Measurements from ENCODE around the gene SEMG1. TPM values are rescaled to one million over a fixed set of nuclear protein-coding genes. Genes with fewer than 3 reads are reported as not detected.
A peak's percentile ranks its signal among the peaks of the same experiment; 100 is the strongest.

Gene SEMG1
- total RNA-seq, 2 experiments from 2014 or later, result not detected

DNA sequence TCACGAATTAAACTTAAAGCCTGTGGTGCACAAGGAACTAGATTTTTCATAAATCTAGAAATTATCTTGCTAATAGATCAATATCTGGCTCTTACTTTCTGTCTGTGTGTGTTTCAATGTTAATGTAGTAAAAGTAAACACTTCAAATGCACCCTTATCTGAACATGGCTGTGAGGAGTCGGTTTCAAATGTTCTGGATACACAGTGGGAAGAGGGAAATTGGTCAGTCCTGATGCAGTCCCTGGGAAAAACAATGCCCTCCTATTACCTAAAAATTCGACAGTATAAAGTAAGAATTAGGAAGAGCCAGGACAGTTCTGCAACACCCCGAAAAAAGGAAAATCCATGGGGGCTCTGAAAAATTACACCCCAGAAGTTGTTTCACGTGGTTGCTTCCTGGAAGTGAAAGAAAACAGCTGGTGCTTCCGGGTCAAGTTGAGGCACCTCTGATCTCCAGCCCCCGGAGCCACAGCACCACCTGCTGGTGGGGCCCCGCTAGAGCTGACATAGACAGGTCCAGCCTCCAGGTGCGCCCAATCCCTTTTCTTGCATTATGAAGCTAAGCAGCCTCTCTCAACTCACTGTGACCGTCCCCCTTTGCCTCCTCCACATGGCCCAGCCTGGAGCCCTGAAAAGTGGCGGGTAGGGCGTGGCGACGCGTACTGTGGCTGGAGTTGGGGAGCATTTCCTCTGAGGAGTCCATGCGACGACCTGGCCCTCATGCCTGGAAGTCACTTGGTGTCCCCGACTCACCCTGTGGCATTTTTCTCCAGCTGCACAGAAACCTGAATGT, 22.6 kb downstream of the SEMG1 start:
- H3K27me3 Mint-ChIP-seq, result peaks cover 18% of the 10 kb centered on the region
- intact Hi-C loops (cut with micrococcal nuclease), result loop anchor here (2.0 kb wide), 1 partner anchor 133 kb away; no protein-coding TSS in a partner anchor
- ChIA-PET POLR2A (interaction anchor here (0.9 kb wide), 1 partner anchor 91 kb away, joined by 3 read pairs; no protein-coding TSS in a partner anchor), CTCF (interaction anchor here (0.6 to 1.4 kb wide), 13 partner anchors 9 to 219 kb away, joined by 3 to 9 read pairs (median 3); no protein-coding TSS in a partner anchor)
- no peak overlapping the region for H3K4me3 Mint-ChIP-seq
- no peak overlapping the region for H3K27ac Mint-ChIP-seq
- peak; percentile 75 for DNase-seq
- no peaks in the 10 kb centered on the region for H3K36me3 Mint-ChIP-seq
- no peaks in the 10 kb centered on the region for H3K4me1 Mint-ChIP-seq (ENCODE audit: low read depth)
- H3K9me3 Mint-ChIP-seq, result peaks cover 5% of the 10 kb centered on the region

- Mint-ChIP-seq H3K27me3 (peaks cover 16% of the 10 kb centered on the region), H3K4me3 (no peak overlapping the region), H3K27ac (no peak overlapping the region), H3K4me1 (ENCODE audit: low read depth) (no peaks in the 10 kb centered on the region), H3K36me3 (no peaks in the 10 kb centered on the region), H3K9me3 (peaks cover 8% of the 10 kb centered on the region)
- no peak for DNase-seq
- ChIA-PET CTCF (no interaction called here), POLR2A (no interaction called here)
- intact Hi-C loops (cut with micrococcal nuclease), result no loop called here
These were observed 23.8 kb downstream of the SEMG1 start for GRCh38 chr20:45230631-45231030.

DNA sequence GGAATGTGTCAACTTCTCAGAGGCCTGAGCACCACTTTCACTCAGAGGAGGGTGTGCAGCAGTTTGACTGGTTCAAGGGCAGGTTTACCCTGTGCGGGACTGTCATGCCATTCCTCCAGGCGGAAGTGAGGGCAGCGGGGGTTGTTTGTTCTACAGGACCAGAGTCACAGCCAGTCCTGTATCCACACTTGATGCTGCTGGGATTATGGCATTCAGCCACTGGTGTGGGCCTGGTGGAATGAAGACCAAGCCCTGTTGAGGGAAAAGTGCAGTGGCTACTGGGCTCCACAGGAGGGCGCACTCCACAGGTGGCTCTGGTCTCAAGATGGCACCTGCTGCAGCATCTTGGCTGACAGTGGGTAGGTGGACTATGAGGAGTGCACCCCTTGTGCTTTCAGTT, 29.2 kb downstream of the SEMG1 start:
- intact Hi-C loops (cut with micrococcal nuclease), result no loop called here
- ChIA-PET POLR2A (no interaction called here), CTCF (interaction anchor here (1.2 kb wide), 1 partner anchor 58 kb away, joined by 5 read pairs; no protein-coding TSS in a partner anchor)
- Mint-ChIP-seq H3K4me3 (no peak overlapping the region), H3K4me1 (ENCODE audit: low read depth) (no peaks in the 10 kb centered on the region), H3K27ac (no peak overlapping the region), H3K27me3 (peaks cover 20% of the 10 kb centered on the region), H3K36me3 (no peaks in the 10 kb centered on the region), H3K9me3 (peaks cover 8% of the 10 kb centered on the region)
- peak; percentile 13 for DNase-seq

- Mint-ChIP-seq H3K4me1 (ENCODE audit: low read depth) (no peaks in the 10 kb centered on the region), H3K9me3 (peaks cover 8% of the 10 kb centered on the region), H3K4me3 (no peak overlapping the region), H3K27ac (no peak overlapping the region), H3K36me3 (no peaks in the 10 kb centered on the region), H3K27me3 (peaks cover 19% of the 10 kb centered on the region)
- no peak for DNase-seq
- ChIA-PET CTCF (no interaction called here), POLR2A (no interaction called here)
- intact Hi-C loops (cut with micrococcal nuclease), result no loop called here
These were observed 31.3 kb downstream of the SEMG1 start for GRCh38 chr20:45238139-45238538.

- H3K4me3 Mint-ChIP-seq, result no peak overlapping the region
- DNase-seq, result no peak
- CTCF ChIA-PET, result no interaction called here
- no peak overlapping the region for H3K27ac Mint-ChIP-seq
- no peaks in the 10 kb centered on the region for H3K4me1 Mint-ChIP-seq (ENCODE audit: low read depth)
- H3K36me3 Mint-ChIP-seq, result no peaks in the 10 kb centered on the region
- intact Hi-C loops (cut with micrococcal nuclease), result no loop called here
- no peaks in the 10 kb centered on the region for H3K9me3 Mint-ChIP-seq
- H3K27me3 Mint-ChIP-seq, result peaks cover 32% of the 10 kb centered on the region
- POLR2A ChIA-PET, result no interaction called here
These were observed 39.3 kb downstream of the SEMG1 start for GRCh38 chr20:45246109-45246508.

- ChIA-PET POLR2A (no interaction called here), CTCF (no interaction called here)
- Mint-ChIP-seq H3K27me3 (peaks cover 37% of the 10 kb centered on the region), H3K9me3 (no peaks in the 10 kb centered on the region), H3K4me3 (no peak overlapping the region), H3K4me1 (ENCODE audit: low read depth) (no peaks in the 10 kb centered on the region), H3K27ac (no peak overlapping the region), H3K36me3 (no peaks in the 10 kb centered on the region)
- intact Hi-C loops (cut with micrococcal nuclease), result no loop called here
- DNase-seq, result no peak
These were observed 41.0 kb downstream of the SEMG1 start for GRCh38 chr20:45247865-45248264.

- H3K27me3 Mint-ChIP-seq, result peaks cover 40% of the 10 kb centered on the region
- no peak overlapping the region for H3K4me3 Mint-ChIP-seq
These were observed 41.8 kb downstream of the SEMG1 start for GRCh38 chr20:45248609-45249008.

DNA sequence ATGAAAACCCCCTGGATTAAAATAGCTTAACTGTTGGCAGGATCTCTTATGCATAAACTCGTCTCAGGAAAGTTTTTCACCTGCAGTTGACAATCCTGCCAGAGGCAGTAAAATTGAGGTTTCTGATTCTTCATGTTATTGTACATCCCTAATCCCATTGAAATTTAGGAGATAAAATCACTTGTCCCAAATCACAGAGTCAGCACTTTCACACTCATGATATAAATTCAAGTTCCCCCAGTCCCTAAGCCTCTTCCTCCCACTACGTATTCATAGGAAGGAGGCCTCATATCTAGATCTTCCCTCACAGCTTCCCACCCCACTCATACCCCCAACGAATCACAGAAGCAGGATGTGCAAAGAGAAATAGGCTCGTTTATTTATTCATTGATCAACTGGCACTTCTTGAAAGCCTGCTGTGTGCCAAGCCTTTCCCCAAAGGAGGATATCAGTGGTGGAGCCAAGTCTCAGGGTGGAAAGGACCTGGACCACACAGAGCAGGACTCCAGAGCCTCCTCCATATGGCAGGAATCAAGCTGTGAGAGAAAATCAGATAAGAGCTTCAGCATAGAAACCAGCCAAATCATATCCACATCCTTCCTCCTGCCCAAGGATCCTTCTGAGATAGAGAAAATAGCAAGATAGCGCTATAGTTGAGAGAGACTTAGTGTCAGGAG, 45.2 kb downstream of the SEMG1 start:
- Mint-ChIP-seq H3K4me1 (ENCODE audit: low read depth) (no peaks in the 10 kb centered on the region), H3K27me3 (peaks cover 35% of the 10 kb centered on the region), H3K9me3 (no peaks in the 10 kb centered on the region), H3K4me3 (no peak overlapping the region), H3K27ac (no peak overlapping the region), H3K36me3 (no peaks in the 10 kb centered on the region)
- no peak for DNase-seq
- intact Hi-C loops (cut with micrococcal nuclease), result no loop called here
- ChIA-PET CTCF (no interaction called here), POLR2A (no interaction called here)

More at GRCh38 chr20:45248609-45249008, 41.8 kb downstream of the SEMG1 start:
- Mint-ChIP-seq H3K36me3 (no peaks in the 10 kb centered on the region), H3K9me3 (no peaks in the 10 kb centered on the region), H3K27ac (no peak overlapping the region), H3K4me1 (ENCODE audit: low read depth) (no peaks in the 10 kb centered on the region)
- POLR2A ChIA-PET, result no interaction called here
- CTCF ChIA-PET, result no interaction called here
- intact Hi-C loops (cut with micrococcal nuclease), result no loop called here
- no peak for DNase-seq

- Mint-ChIP-seq H3K27me3 (peaks cover 26% of the 10 kb centered on the region), H3K27ac (no peak overlapping the region), H3K4me3 (no peak overlapping the region), H3K36me3 (no peaks in the 10 kb centered on the region), H3K4me1 (ENCODE audit: low read depth) (no peaks in the 10 kb centered on the region), H3K9me3 (no peaks in the 10 kb centered on the region)
- intact Hi-C loops (cut with micrococcal nuclease), result no loop called here
- ChIA-PET POLR2A (no interaction called here), CTCF (interaction anchor here (2.8 kb wide), 1 partner anchor 40 kb away, joined by 13 read pairs; no protein-coding TSS in a partner anchor)
- DNase-seq, result no peak
These were observed 46.4 kb downstream of the SEMG1 start for GRCh38 chr20:45253261-45253660.

DNA sequence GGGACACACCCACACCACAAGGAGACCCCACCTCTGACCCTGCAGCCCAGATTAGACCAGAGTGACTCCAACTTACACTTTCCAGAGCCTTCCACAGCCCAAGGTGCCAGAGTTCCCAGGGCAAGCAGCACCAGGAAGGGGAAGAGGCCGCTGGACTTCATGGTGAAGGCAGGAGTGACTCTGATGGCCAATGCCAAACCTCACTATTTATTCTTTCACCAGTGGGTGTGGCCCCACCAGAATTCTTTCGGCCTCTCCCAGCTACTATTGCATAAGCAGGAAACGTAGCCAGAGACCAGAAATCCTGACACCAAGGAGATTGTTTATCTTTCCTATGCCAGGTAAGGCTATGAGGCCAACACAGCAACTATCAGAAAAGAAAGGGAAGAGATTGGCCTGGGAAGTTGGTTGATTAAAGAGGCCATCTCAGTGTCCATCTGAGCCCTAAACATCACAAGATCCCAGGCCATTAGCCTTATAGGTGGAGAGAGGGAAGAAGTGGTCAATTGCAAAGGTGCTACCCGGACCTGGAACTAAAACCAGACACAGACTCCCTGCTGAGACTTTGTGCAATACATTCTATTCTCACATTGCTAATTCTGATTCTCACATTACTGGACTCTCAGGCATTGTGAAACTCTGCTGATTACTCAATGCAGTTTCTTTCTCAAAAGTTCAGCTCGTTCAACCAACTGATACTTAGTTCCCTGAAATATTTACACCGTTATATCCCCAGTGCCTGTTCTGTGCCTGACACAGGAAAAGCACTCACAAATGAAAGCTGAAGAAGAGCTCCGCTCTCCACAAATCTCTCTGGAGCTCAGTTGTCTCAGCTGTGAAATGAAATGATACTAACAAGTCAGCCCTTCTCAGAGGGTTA, 47.8 kb downstream of the SEMG1 start, which contains the start of gene SLPI:
SLPI (minus strand) TSS at position 182 of the 880 bp plus-strand sequence; CDS start at position 161, 21 bp downstream.
- DNase-seq, result no peak
- ChIA-PET POLR2A (no interaction called here), CTCF (interaction anchor here (1.2 to 2.8 kb wide), 3 partner anchors 36 to 48 kb away, joined by 4 to 13 read pairs (median 5); no protein-coding TSS in a partner anchor)

GRCh38 chr20:45257161-45257560, 50.3 kb downstream of the SEMG1 start:
- Mint-ChIP-seq H3K27me3 (peaks cover 26% of the 10 kb centered on the region), H3K27ac (no peak overlapping the region), H3K36me3 (no peaks in the 10 kb centered on the region), H3K4me1 (ENCODE audit: low read depth) (no peaks in the 10 kb centered on the region), H3K4me3 (no peak overlapping the region), H3K9me3 (no peaks in the 10 kb centered on the region)
- CTCF ChIA-PET, result no interaction called here
- POLR2A ChIA-PET, result no interaction called here
- no peak for DNase-seq
- intact Hi-C loops (cut with micrococcal nuclease), result no loop called here

More for the DNA sequence above, 47.8 kb downstream of the SEMG1 start, which contains the start of gene SLPI:
- H3K36me3 Mint-ChIP-seq, result no peaks in the 10 kb centered on the region
- intact Hi-C loops (cut with micrococcal nuclease), result no loop called here
- H3K27ac Mint-ChIP-seq, result no peak within 1 kb of the TSS
- H3K4me3 Mint-ChIP-seq, result no peak within 1 kb of the TSS
- H3K27me3 Mint-ChIP-seq, result peaks cover 25% of the 10 kb centered on the region
- no peaks in the 10 kb centered on the region for H3K4me1 Mint-ChIP-seq (ENCODE audit: low read depth)
- H3K9me3 Mint-ChIP-seq, result no peaks in the 10 kb centered on the region

GRCh38 chr20:45257711-45258110, 50.9 kb downstream of the SEMG1 start:
- ChIA-PET POLR2A (no interaction called here), CTCF (no interaction called here)
- Mint-ChIP-seq H3K36me3 (no peaks in the 10 kb centered on the region), H3K4me1 (ENCODE audit: low read depth) (no peaks in the 10 kb centered on the region), H3K27ac (no peak overlapping the region), H3K9me3 (no peaks in the 10 kb centered on the region), H3K27me3 (peaks cover 23% of the 10 kb centered on the region), H3K4me3 (no peak overlapping the region)
- intact Hi-C loops (cut with micrococcal nuclease), result no loop called here
- DNase-seq, result no peak
